ENCODE data around the gene EPB41. TPM values are rescaled to one million over a fixed set of nuclear protein-coding genes. Genes with fewer than 3 reads are reported as not detected.

Gene EPB41
- total and polyA plus RNA-seq, 2 experiments from 2014 or later: 26.8 to 112 TPM

GRCh38 chr1:29121936-29122681 is 207.7 kb downstream of the EPB41 start:
- H3K27ac Mint-ChIP-seq: no peak overlapping the region
- peaks cover 22% of the 10 kb centered on the region; the same call in 1 of the 2 replicates for H3F3A ChIP-seq (replicated peaks; ENCODE audit: low read depth)
- H3K9me2 ChIP-seq (ENCODE audit: insufficient read depth): no peaks in the 10 kb centered on the region
- no peaks in the 10 kb centered on the region for H3K36me3 ChIP-seq (ENCODE audit: insufficient read depth)
- peak overlapping the region; percentile 99 for H3K4me2 ChIP-seq
- peaks cover 10% of the 10 kb centered on the region for H3K4me1 Mint-ChIP-seq
- DNase-seq (ENCODE audit: low spot score): peak; percentile 74
- peaks cover 40% of the 10 kb centered on the region for H3K27me3 ChIP-seq (ENCODE audit: insufficient read depth)
- H3K4me3 ChIP-seq: peak overlapping the region; percentile 81
- H3K27me3 Mint-ChIP-seq (ENCODE audit: insufficient read depth, low read depth, poor library complexity): peaks cover 38% of the 10 kb centered on the region
- peak overlapping the region; percentile 56; the same call in 1 of the 2 replicates for H2AFZ ChIP-seq
- H3K79me2 ChIP-seq (replicated peaks; ENCODE audit: insufficient read depth): no peaks in the 10 kb centered on the region
- H3K36me3 Mint-ChIP-seq (ENCODE audit: low read depth): peaks cover 17% of the 10 kb centered on the region
- peak overlapping the region; percentile 68 for H3K4me3 Mint-ChIP-seq
- TF ChIP-seq NANOG (IDR thresholded peaks at IDR 0.05; ENCODE audit: borderline replicate concordance) (no peak), CREB1 (CRISPR knock-in tag; IDR thresholded peaks at IDR 0.05; ENCODE audit: low read depth) (0 out of 2 replicates have a peak, but pooled peaks have one; percentile 30), CTCF (conservative IDR thresholded peaks at IDR 0.05; ENCODE audit: low read depth in 2 of 2) (0 out of 4 replicates have a peak, but pooled peaks of 1 of the 2 experiments have one; percentile 21), JUNB (IDR thresholded peaks at IDR 0.05; ENCODE audit: unreplicated experiment) (no peak)
- H3K27ac ChIP-seq (ENCODE audit: low read depth): no peak overlapping the region
- peaks cover 8% of the 10 kb centered on the region; the same call in 1 of the 2 replicates for H3K4me1 ChIP-seq (ENCODE audit: insufficient read depth)
- no peaks in the 10 kb centered on the region; the same call in 1 of the 2 replicates for H4K20me1 ChIP-seq (replicated peaks; ENCODE audit: insufficient read depth)
- ATAC-seq: peak; percentile 5
- no peaks in the 10 kb centered on the region for H3K9me3 Mint-ChIP-seq

GRCh38 chr1:29122682-29123052 is 208.3 kb downstream of the EPB41 start:
- H3K9me2 ChIP-seq (ENCODE audit: insufficient read depth): no peaks in the 10 kb centered on the region
- H3K27me3 ChIP-seq (ENCODE audit: insufficient read depth): peaks cover 40% of the 10 kb centered on the region
- no peaks in the 10 kb centered on the region for H3K36me3 ChIP-seq (ENCODE audit: insufficient read depth)
- no peaks in the 10 kb centered on the region; the same call in 1 of the 2 replicates for H4K20me1 ChIP-seq (replicated peaks; ENCODE audit: insufficient read depth)
- peaks cover 13% of the 10 kb centered on the region; the same call in 2 of the 3 replicates for H3K36me3 Mint-ChIP-seq (ENCODE audit: low read depth)
- H3K4me3 Mint-ChIP-seq: peak overlapping the region; percentile 75; the same call in 2 of the 3 replicates
- H3K9me3 Mint-ChIP-seq: no peaks in the 10 kb centered on the region
- peaks cover 22% of the 10 kb centered on the region; the same call in 1 of the 2 replicates for H3F3A ChIP-seq (replicated peaks; ENCODE audit: low read depth)
- H3K4me3 ChIP-seq: peak overlapping the region; percentile 81
- peaks cover 38% of the 10 kb centered on the region for H3K27me3 Mint-ChIP-seq (ENCODE audit: insufficient read depth, low read depth, poor library complexity)
- no peak overlapping the region for H3K27ac ChIP-seq (ENCODE audit: low read depth)
- peaks cover 10% of the 10 kb centered on the region for H3K4me1 Mint-ChIP-seq
- H3K79me2 ChIP-seq (replicated peaks; ENCODE audit: insufficient read depth): no peaks in the 10 kb centered on the region
- no peak overlapping the region; the same call in 1 of the 2 replicates for H2AFZ ChIP-seq
- no peak overlapping the region for H3K27ac Mint-ChIP-seq
- H3K4me2 ChIP-seq: peak overlapping the region; percentile 99
- peak; percentile 53 for DNase-seq (ENCODE audit: low spot score)
- peak; percentile 4 for ATAC-seq
- peaks cover 8% of the 10 kb centered on the region; the same call in 1 of the 2 replicates for H3K4me1 ChIP-seq (ENCODE audit: insufficient read depth)
- no peak for TF ChIP-seq STAT1 (IDR thresholded peaks at IDR 0.05; ENCODE audit: unreplicated experiment)
- TF ChIP-seq CREB1 (CRISPR knock-in tag; IDR thresholded peaks at IDR 0.05; ENCODE audit: low read depth): no peak
- TF ChIP-seq ZNF462 (CRISPR knock-in tag; IDR thresholded peaks at IDR 0.05): no peak
- TF ChIP-seq ETS1 (IDR thresholded peaks at IDR 0.05): no peak
- no peak for TF ChIP-seq POLR2AphosphoS5 (IDR thresholded peaks at IDR 0.05; ENCODE audit: low read depth)
- TF ChIP-seq CTCF (conservative IDR thresholded peaks at IDR 0.05; ENCODE audit: low read depth in 2 of 2): no peak
